Measurements from ENCODE around the gene HIVEP3.

DNA sequence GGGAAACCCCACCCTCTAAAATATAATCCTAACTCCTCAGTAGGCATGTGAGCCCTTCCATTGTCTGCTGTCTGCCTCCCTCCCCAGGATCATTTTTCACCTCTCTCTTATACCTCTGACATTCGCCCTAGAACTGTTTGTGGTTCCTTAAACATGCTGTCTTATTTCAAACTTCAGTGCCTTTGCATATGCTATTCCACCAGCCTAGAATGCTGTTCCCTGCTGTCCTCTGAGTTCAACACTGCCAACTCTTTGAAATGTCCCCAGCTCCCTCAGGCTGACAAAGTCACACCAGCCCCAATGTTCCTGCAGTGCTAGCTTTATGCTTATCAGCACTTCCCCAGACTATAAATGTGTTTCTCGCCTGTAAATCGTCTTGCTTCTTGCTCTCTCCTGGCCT lies 119.5 kb downstream of the HIVEP3 start:
- TF ChIP-seq CTCF (IDR thresholded peaks at IDR 0.05; ENCODE audit: poor library complexity): no peak
- no peak for TF ChIP-seq EZH2phosphoT487 (IDR thresholded peaks at IDR 0.05; ENCODE audit: low read depth, severe bottlenecking, unreplicated experiment)
